Measurements from ENCODE around the gene AVPI1. TPM values are rescaled to one million over a fixed set of nuclear protein-coding genes. Genes with fewer than 3 reads are reported as not detected.

The AVPI1 gene
- total RNA-seq, 1 experiment from 2014 or later: 6.5 TPM

GRCh38 chr10:97726636-97727178 lies 39.7 kb upstream of the AVPI1 start:
- H3K4me2 ChIP-seq (ENCODE audit: insufficient read depth, insufficient read length, low read length): peak overlapping the region; percentile 39
- H2BK15ac ChIP-seq (ENCODE audit: low read depth, low read length): no peak overlapping the region
- no peaks in the 10 kb centered on the region; the same call in 1 of the 2 replicates for H3K4me1 ChIP-seq (ENCODE audit: insufficient read depth, low read length)
- H3K4me3 Mint-ChIP-seq: peak overlapping the region; percentile 37 to 46; a peak in 3 of 5 replicates
- no peak overlapping the region for H3K9ac ChIP-seq (ENCODE audit: extremely low read depth, insufficient read length, low read length)
- peak overlapping the region in 1 of 3 experiments; percentile 91; a peak in 3 of 7 replicates for H3K27ac Mint-ChIP-seq
- no peaks in the 10 kb centered on the region for H3K9me3 ChIP-seq (ENCODE audit: control insufficient read depth, low read depth, low read length)
- H3K27me3 Mint-ChIP-seq (ENCODE audit: low read depth): no peaks in the 10 kb centered on the region
- H3K4me1 Mint-ChIP-seq: peaks cover 8 to 11% of the 10 kb centered on the region in 2 experiments
- no peaks in the 10 kb centered on the region for H3K9me3 Mint-ChIP-seq
- H3K79me2 ChIP-seq (ENCODE audit: insufficient read depth, low read length): no peaks in the 10 kb centered on the region
- H3T11ph ChIP-seq (ENCODE audit: low read length): no peak overlapping the region
- peak overlapping the region; percentile 96 for H2AFZ ChIP-seq (ENCODE audit: low read length)
- H3K27ac ChIP-seq (ENCODE audit: insufficient read length, low read depth, low read length): no peak overlapping the region
- H3K27me3 ChIP-seq (ENCODE audit: insufficient read depth, low read length): no peaks in the 10 kb centered on the region
- no peak overlapping the region for H3K23ac ChIP-seq (ENCODE audit: insufficient read length, low read depth, low read length)
- no peak overlapping the region for H2BK5ac ChIP-seq (ENCODE audit: insufficient read length, low read length)
- H4K91ac ChIP-seq (ENCODE audit: insufficient read length, low read depth, low read length): no peak overlapping the region
- H3K36me3 Mint-ChIP-seq (ENCODE audit: insufficient read depth in 1 of 3, low read depth in 3 of 3): peaks cover 0 to 4% (median 3%) of the 10 kb centered on the region in 3 experiments; a peak in 3 of 7 replicates
- no CpG with 5 or more reads among the region's 8 CpGs for WGBS (ENCODE audit: extremely low coverage, insufficient read length, low lambda C conversion rate)
- H4K5ac ChIP-seq (ENCODE audit: insufficient read length, low read depth, low read length): no peak overlapping the region
- H3K56ac ChIP-seq (ENCODE audit: insufficient read length, low read depth, low read length): no peak overlapping the region
- no peak overlapping the region for H3K18ac ChIP-seq (ENCODE audit: insufficient read length, low read depth, low read length)
- DNase-seq: peak; percentile 88
- H3K14ac ChIP-seq (ENCODE audit: insufficient read depth, low read length): no peak overlapping the region
- no peaks in the 10 kb centered on the region for H3K79me1 ChIP-seq (ENCODE audit: insufficient read depth, low read depth, low read length, poor library complexity, severe bottlenecking)
- no peaks in the 10 kb centered on the region for H3K23me2 ChIP-seq (ENCODE audit: insufficient read length, low read depth, low read length, poor library complexity, severe bottlenecking)
- no peak overlapping the region for H2BK12ac ChIP-seq (ENCODE audit: insufficient read length, low read depth, low read length)
- no peak for TF ChIP-seq CTCF (conservative IDR thresholded peaks at IDR 0.05)
- no peak overlapping the region for H2BK20ac ChIP-seq (ENCODE audit: low read depth, low read length, poor library complexity, severe bottlenecking)
- H4K20me1 ChIP-seq (ENCODE audit: control insufficient read depth, insufficient read depth, insufficient read length): no peaks in the 10 kb centered on the region
- no peak overlapping the region for H2AK5ac ChIP-seq (ENCODE audit: insufficient read length, low read length)
- H3K4ac ChIP-seq (ENCODE audit: low read depth, low read length): no peak overlapping the region
- H4K8ac ChIP-seq (replicated peaks; ENCODE audit: insufficient read length, low read depth, low read length): no peak overlapping the region
- H2BK120ac ChIP-seq (ENCODE audit: low read depth, low read length, poor library complexity, severe bottlenecking): no peak overlapping the region

All from H9 (cell line).